Measurements from ENCODE around the gene PPP1R36.
"Not testable (repeated sequence)": the region's sequence is repeated elsewhere in the genome, so short reads cannot be mapped to it uniquely, and the experiment has no call there.

The PPP1R36 gene

GRCh38 chr14:64549791-64550620 lies at the start of gene PPP1R36:
Gene PPP1R36 (plus strand): TSS chr14:64549961. CDS start chr14:64549998, 37 bp downstream.
- ATAC-seq (peak; percentile 89), DNase-seq (peak; percentile 59)

- no peak for ATAC-seq
- DNase-seq, result no peak
Measured at GRCh38 chr14:64500088-64500487, 49.7 kb upstream of the PPP1R36 start.

- ATAC-seq (no peak), DNase-seq (no peak)
Measured at GRCh38 chr14:64501411-64502171, 48.2 kb upstream of the PPP1R36 start.

- no peak for DNase-seq
- ATAC-seq, result no peak
Measured at GRCh38 chr14:64502456-64502855, 47.3 kb upstream of the PPP1R36 start.

- ATAC-seq, result no peak
- DNase-seq, result no peak
Measured at GRCh38 chr14:64502887-64503433, 46.8 kb upstream of the PPP1R36 start.

GRCh38 chr14:64503434-64504309 lies 46.1 kb upstream of the PPP1R36 start, which contains the start of gene ZBTB25:
Gene ZBTB25 (minus strand): TSS chr14:64503838. CDS start chr14:64490533, 13,305 bp downstream.
- peak; percentile 73 for ATAC-seq

GRCh38 chr14:64504310-64504896 lies 45.4 kb upstream of the PPP1R36 start, which contains the start of gene ZBTB1:
Gene ZBTB1 (plus strand): TSS chr14:64504770. CDS start chr14:64521505, 16,735 bp downstream.
- ATAC-seq, result peak; percentile 53
- DNase-seq, result peak; percentile 89

More at GRCh38 chr14:64503434-64504309, 46.1 kb upstream of the PPP1R36 start, which contains the start of gene ZBTB25:
- peak; percentile 93 for DNase-seq

GRCh38 chr14:64504897-64505794 lies 44.6 kb upstream of the PPP1R36 start:
- DNase-seq, result peak; percentile 86
- ATAC-seq, result peak; percentile 41

GRCh38 chr14:64506721-64507120 lies 43.0 kb upstream of the PPP1R36 start:
- DNase-seq, result no peak
- ATAC-seq, result no peak

GRCh38 chr14:64507376-64508156 lies 42.2 kb upstream of the PPP1R36 start:
- no peak for DNase-seq
- no peak for ATAC-seq

- no peak for ATAC-seq
Measured at GRCh38 chr14:64508215-64508776, 41.5 kb upstream of the PPP1R36 start.

GRCh38 chr14:64509036-64509435 lies 40.7 kb upstream of the PPP1R36 start:
- DNase-seq (no peak), ATAC-seq (no peak)

More at GRCh38 chr14:64508215-64508776, 41.5 kb upstream of the PPP1R36 start:
- no peak for DNase-seq

- DNase-seq (peak; percentile 70), ATAC-seq (peak; percentile 53)
Measured at GRCh38 chr14:64510825-64511671, 38.7 kb upstream of the PPP1R36 start.

GRCh38 chr14:64513271-64513670 lies 36.5 kb upstream of the PPP1R36 start:
- no peak for DNase-seq
- no peak for ATAC-seq

GRCh38 chr14:64515053-64515452 lies 34.7 kb upstream of the PPP1R36 start:
- DNase-seq (no peak), ATAC-seq (no peak)

- ATAC-seq (no peak), DNase-seq (no peak)
Measured at GRCh38 chr14:64516969-64517368, 32.8 kb upstream of the PPP1R36 start.

GRCh38 chr14:64517667-64518066 lies 32.1 kb upstream of the PPP1R36 start:
- not testable (repeated sequence) for ATAC-seq, DNase-seq

GRCh38 chr14:64518229-64518628 lies 31.5 kb upstream of the PPP1R36 start:
- DNase-seq, result no peak
- no peak for ATAC-seq
